Right lobe of liver (tissue), 4 donors: ENCODE measurements around the gene CAV1.

Source experiments
- CTCF ChIP-seq, 4 donors: fragments of 200-600 bp in 3 of 4; fragments of 450-650 bp in 1 of 4; IDR thresholded peaks; one replicate each; pipeline versions ENCODE4 v1.5.1 to v1.8.0; 2016 to 2022; ENCODE audit warnings: antibody characterized with exemption in 4 of 4, mild to moderate bottlenecking in 2 of 4
- POLR2A ChIP-seq: fragments of 450-650 bp; IDR thresholded peaks from one replicate; pipeline ENCODE4 v1.6.1; 2017; ENCODE audit warnings: antibody characterized with exemption, mild to moderate bottlenecking
- donor health status: DM: no; HTN: no; CAD: no.
- donor health status: DM: no; HTN: no; CAD: no.
- donor health status: DM: no; HTN: yes; CAD: no.

- TF ChIP-seq CTCF (IDR thresholded peaks at IDR 0.05) = no peak
- no peak for TF ChIP-seq POLR2A
Observed at GRCh38 chr7:116546054-116546453, 21.2 kb downstream of the CAV1 start.
